Endothelial cell of umbilical vein (primary cell): ENCODE measurements around the gene CEP57.

Experiments used
- EZH2 ChIP-seq: IDR thresholded peaks from 2 replicates; pipeline ENCODE4 v1.6.1; 2012; ENCODE audit warnings: borderline replicate concordance, low read depth, mild to moderate bottlenecking, moderate library complexity, low read length, inconsistent platforms; ENCODE audit not compliant: severe bottlenecking
- FOS ChIP-seq: IDR thresholded peaks from 2 replicates; pipeline ENCODE4 v1.6.1; 2011; ENCODE audit warnings: mild to moderate bottlenecking, low read length, moderate library complexity, borderline replicate concordance; ENCODE audit not compliant: insufficient read depth
- POLR2A ChIP-seq: IDR thresholded peaks from 2 replicates; pipeline ENCODE4 v1.6.1; 2012; ENCODE audit warnings: low read depth, mild to moderate bottlenecking, control low read depth, low read length
- POLR2AphosphoS5 ChIP-seq: IDR thresholded peaks from 2 replicates; pipeline ENCODE4 v1.6.1; 2012; ENCODE audit warnings: low read depth, mild to moderate bottlenecking, control low read depth, low read length, moderate library complexity; ENCODE audit not compliant: insufficient read depth
- TF ChIP-seq, protein P1 (sequence below), 2 donors: IDR thresholded peaks; 1 replicate in 1 of 2; 2 replicates in 1 of 2; pipeline ENCODE4 v1.5.1; 2011; ENCODE audit warnings: low read length in 2 of 2, mild to moderate bottlenecking in 2 of 2, moderate library complexity in 2 of 2, control low read depth in 1 of 2, inconsistent platforms in 1 of 2, low read depth in 1 of 2; ENCODE audit not compliant: insufficient read depth in 1 of 2; ENCODE audit errors: extremely low read depth in 1 of 2
- TF ChIP-seq, protein P2 (sequence below): IDR thresholded peaks from 2 replicates; pipeline ENCODE4 v1.6.1; 2011; ENCODE audit not compliant: insufficient read depth, insufficient read length

DNA sequence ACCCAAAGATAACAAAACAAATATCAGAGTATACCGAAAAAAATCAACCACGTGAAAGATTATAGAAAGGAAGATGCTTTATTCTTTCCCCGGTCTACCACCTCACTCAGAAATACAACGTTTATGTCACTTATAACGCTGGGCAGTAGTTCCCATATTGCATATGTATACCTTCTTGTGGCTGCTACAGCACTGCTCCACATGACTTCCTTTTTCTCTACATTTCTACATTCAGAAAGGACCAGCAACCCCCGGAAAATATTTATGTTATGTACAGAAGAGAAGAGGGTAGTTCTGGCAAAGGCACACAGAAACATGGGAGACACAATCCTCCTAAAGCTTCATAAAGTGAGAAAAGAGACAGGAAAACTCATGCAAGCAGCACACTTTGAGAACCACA lies 76.8 kb downstream of the CEP57 start:
- TF ChIP-seq, protein P1, sequence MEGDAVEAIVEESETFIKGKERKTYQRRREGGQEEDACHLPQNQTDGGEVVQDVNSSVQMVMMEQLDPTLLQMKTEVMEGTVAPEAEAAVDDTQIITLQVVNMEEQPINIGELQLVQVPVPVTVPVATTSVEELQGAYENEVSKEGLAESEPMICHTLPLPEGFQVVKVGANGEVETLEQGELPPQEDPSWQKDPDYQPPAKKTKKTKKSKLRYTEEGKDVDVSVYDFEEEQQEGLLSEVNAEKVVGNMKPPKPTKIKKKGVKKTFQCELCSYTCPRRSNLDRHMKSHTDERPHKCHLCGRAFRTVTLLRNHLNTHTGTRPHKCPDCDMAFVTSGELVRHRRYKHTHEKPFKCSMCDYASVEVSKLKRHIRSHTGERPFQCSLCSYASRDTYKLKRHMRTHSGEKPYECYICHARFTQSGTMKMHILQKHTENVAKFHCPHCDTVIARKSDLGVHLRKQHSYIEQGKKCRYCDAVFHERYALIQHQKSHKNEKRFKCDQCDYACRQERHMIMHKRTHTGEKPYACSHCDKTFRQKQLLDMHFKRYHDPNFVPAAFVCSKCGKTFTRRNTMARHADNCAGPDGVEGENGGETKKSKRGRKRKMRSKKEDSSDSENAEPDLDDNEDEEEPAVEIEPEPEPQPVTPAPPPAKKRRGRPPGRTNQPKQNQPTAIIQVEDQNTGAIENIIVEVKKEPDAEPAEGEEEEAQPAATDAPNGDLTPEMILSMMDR (IDR thresholded peaks at IDR 0.05; ENCODE audit: extremely low read depth in 1 of 2, insufficient read depth in 1 of 2, low read depth in 1 of 2, low read length in 2 of 2), result no peak
- no peak for TF ChIP-seq POLR2A
- TF ChIP-seq, protein P2, sequence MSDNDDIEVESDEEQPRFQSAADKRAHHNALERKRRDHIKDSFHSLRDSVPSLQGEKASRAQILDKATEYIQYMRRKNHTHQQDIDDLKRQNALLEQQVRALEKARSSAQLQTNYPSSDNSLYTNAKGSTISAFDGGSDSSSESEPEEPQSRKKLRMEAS, result no peak
- TF ChIP-seq EZH2, result no peak
- TF ChIP-seq POLR2AphosphoS5, result no peak
- TF ChIP-seq FOS, result no peak
